B cell (primary cell): ENCODE measurements around the gene EFR3B.

Experiments
- CTCF ChIP-seq: fragments of 200-600 bp; IDR thresholded peaks from one replicate; pipeline ENCODE4 v1.8.0; 2022; ENCODE audit warnings: antibody characterized with exemption, mild to moderate bottlenecking
- EZH2 ChIP-seq: IDR thresholded peaks from 2 replicates; pipeline ENCODE4 v1.6.1; 2012; ENCODE audit warnings: borderline replicate concordance, low read depth, mild to moderate bottlenecking, moderate library complexity, low read length; ENCODE audit not compliant: insufficient read depth, poor library complexity, severe bottlenecking

DNA sequence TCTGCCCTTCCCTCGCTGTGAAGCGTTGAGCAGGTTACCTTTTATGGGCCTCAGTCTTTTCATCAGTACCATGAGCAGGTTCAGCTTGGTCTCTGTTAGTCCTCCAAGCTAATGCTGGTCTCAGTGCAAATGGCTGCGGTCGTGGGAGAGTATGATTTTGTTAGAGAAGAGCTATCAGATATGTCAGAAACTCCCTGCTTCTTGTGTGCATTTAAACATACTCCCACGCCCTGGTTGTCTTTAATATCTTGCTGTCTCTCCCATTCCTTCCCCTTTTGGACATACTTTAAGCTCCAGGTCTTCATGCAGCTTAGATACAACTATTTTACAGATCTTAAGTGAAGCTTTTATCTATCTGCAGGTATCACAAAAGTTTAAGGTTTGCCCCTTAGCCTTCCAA, 62.9 kb downstream of the EFR3B start:
- no peak for TF ChIP-seq CTCF
- no peak for TF ChIP-seq EZH2
